Measurements from ENCODE around the gene SVIP. TPM values are rescaled to one million over a fixed set of nuclear protein-coding genes. Genes with fewer than 3 reads are reported as not detected.
A peak's percentile ranks its signal among the peaks of the same experiment; 100 is the strongest.

The SVIP gene
- total RNA-seq, result 10 to 100 TPM; 12.9 to 13.5 TPM
- long read RNA-seq, donor 1, full-length matches to known transcripts, result 5 of 8 reads
- long read RNA-seq, donor 1, partial matches to known transcripts, result 2 of 8 reads
- long read RNA-seq, donor 1, other reads (novel, unspliced or antisense), result 1 of 8 reads
- long read RNA-seq, donor 2, full-length matches to known transcripts, result 3 of 3 reads
- long read RNA-seq, donor 2, partial matches to known transcripts, result 0 of 3 reads
- long read RNA-seq, donor 2, other reads (novel, unspliced or antisense), result 0 of 3 reads

DNA sequence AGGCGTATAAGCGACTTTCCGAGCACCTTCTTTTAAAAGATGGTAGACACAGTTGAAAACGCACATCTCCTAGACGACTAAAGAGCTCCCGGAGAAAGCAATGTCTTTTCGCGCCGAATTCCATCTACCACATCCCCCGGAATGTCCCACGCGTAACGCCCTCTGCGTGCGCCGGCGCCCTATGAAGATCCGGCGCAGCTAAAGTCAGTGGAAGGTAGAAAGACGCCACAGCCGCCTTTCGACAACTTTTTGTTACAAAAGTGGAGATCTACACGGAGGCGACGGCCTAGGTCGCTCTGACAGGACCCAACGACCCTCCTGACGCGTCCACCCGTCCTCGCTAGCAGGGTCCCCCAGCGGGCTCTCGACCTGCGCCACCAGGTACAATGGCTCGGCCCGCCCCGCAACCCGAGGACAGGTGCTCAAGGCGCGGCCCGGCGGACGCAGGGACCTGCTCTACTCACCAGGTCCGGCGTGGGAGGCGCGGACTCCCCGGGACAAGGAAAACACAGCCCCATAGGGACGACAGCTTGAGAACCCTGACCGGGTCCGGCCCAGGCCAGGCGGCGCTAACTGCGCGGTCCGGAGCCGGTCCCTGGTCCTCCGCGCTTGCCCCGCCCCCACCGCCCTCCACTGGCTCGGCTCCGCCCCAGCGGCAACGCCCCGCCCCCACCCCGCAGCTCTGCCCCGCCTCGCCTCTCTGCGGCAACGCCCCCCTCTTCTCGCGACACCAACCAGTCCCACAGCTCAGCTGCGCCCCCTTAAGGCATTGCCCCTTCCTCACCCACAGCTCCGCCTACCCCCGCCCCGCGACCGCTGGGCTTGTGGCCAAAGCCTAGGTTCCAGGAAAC lies at the start of gene SVIP:
Gene SVIP (minus strand): TSS at position 571 of the 851 bp plus-strand sequence. CDS start 53 bp downstream, at position 518.
- DNase-seq (ENCODE audit: low spot score), result peak; percentile 97
- intact Hi-C loops (cut with DNase I), result no loop called here

- DNase-seq (ENCODE audit: low spot score), result no peak
- intact Hi-C loops (cut with DNase I), result no loop called here
Observed at GRCh38 chr11:22878604-22879003, 49.0 kb upstream of the SVIP start.

- no peak for DNase-seq (ENCODE audit: low spot score)
- intact Hi-C loops (cut with DNase I), result no loop called here
Observed at GRCh38 chr11:22878039-22878438, 48.4 kb upstream of the SVIP start.

DNA sequence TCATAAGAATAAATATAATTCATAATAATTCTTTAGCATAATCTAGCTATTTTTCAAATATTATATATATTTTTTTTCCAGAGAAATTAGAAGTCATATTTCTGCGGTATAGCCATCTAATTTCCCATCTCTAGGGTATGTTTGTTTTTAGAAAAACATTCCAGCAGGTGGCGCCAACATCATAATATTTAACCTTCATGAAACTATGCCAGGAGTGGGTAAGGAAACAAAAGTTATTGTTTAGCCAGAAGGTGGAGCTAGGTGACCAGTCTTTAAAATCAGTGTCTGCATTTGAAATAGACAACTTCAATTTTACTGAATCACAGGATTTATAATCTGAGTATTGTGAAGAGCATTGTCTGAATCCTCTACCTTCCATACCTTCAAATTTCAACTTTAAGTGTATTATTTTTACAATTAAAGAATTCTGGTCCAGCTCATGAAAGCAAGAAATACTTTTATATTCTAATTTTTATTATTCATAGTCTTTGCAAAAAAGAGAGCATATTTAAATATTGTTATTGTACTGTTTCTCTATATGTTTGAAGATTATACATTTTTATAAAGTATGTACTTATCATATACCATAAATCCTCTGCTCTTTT lies 46.4 kb upstream of the SVIP start:
- intact Hi-C loops (cut with DNase I), result no loop called here
- no peak for DNase-seq (ENCODE audit: low spot score)

- intact Hi-C loops (cut with DNase I), result no loop called here
- DNase-seq (ENCODE audit: low spot score), result no peak
Observed at GRCh38 chr11:22869325-22869724, 39.7 kb upstream of the SVIP start.

- intact Hi-C loops (cut with DNase I), result no loop called here
- peak; percentile 67 for DNase-seq (ENCODE audit: low spot score)
Observed at GRCh38 chr11:22860241-22860640, 30.6 kb upstream of the SVIP start, which contains the start of gene CCDC179. Gene CCDC179, minus strand, starts transcription at chr11:22860474. Its CDS starts 53 bp downstream, at chr11:22860421.

GRCh38 chr11:22859756-22860155 lies 30.2 kb upstream of the SVIP start:
- intact Hi-C loops (cut with DNase I), result no loop called here

DNA sequence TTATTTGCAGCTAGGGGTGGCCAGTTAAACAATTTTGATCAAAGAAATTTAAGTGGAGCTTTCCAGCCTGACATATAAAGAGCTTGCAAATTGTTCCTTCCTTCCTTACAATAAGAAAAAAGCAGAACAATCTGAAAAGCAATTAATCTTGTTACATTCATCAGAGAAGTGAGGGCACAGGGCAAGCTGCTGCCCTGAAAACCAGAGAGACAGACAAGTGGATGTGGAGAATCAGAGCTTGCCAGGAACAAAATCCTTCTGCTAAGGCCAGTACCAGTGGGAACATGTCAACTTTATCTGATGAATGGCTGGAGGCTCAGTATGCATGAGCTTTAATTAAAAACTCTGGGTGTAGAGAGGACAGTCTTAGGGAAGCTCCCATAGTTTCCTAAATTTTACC lies 21.9 kb upstream of the SVIP start:
- intact Hi-C loops (cut with DNase I), result no loop called here
- DNase-seq (ENCODE audit: low spot score), result no peak

More at GRCh38 chr11:22859756-22860155, 30.2 kb upstream of the SVIP start:
- no peak for DNase-seq (ENCODE audit: low spot score)

DNA sequence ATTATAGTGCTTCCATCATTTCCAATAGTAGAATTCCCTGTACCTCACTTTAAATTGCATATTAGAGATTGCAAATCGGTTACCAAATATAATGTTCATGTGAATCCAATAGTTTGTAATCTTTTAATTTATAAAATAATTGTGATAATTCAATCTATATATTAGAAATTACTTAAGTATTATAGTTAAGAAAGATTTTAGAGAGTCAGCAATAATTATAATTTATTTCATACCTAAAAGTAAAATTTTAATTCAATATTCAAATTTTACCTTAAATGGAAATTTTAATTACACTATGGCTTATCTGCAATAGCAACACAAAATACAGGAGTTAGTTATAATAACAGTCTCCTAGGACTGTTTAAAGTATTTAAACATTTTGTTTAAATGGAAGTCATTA lies 17.1 kb upstream of the SVIP start:
- intact Hi-C loops (cut with DNase I), result no loop called here
- no peak for DNase-seq (ENCODE audit: low spot score)

- DNase-seq (ENCODE audit: low spot score), result no peak
- intact Hi-C loops (cut with DNase I), result no loop called here
Observed at GRCh38 chr11:22832315-22833015, 2.9 kb upstream of the SVIP start.

- intact Hi-C loops (cut with DNase I), result no loop called here
- no peak for DNase-seq (ENCODE audit: low spot score)
Observed at GRCh38 chr11:22830082-22830414, 447 bp upstream of the SVIP start.

DNA sequence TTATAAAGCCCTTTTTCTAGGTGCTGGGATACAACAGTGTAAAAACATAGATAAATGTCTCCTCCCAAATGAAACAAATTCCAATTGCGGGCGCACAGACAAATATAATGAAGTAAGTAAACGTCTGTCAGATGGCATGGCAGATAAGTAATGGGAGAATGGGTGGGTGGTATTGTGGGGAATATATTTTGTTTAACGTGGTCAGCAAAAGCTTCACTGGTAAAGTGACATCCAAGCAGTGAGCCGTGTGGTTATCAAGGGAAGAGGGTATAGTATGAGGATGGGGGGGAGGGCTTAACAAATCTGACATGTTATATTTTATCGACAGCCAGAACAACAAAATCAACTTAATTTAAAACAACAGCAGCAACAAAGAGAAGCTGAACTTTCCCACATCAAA lies 1.2 kb downstream of the SVIP start:
- no peak for DNase-seq (ENCODE audit: low spot score)

GRCh38 chr11:22822203-22822602 lies 7.4 kb downstream of the SVIP start:
- no peak for DNase-seq (ENCODE audit: low spot score)
- intact Hi-C loops (cut with DNase I), result no loop called here

More for the DNA sequence above, 1.2 kb downstream of the SVIP start:
- intact Hi-C loops (cut with DNase I), result no loop called here

DNA sequence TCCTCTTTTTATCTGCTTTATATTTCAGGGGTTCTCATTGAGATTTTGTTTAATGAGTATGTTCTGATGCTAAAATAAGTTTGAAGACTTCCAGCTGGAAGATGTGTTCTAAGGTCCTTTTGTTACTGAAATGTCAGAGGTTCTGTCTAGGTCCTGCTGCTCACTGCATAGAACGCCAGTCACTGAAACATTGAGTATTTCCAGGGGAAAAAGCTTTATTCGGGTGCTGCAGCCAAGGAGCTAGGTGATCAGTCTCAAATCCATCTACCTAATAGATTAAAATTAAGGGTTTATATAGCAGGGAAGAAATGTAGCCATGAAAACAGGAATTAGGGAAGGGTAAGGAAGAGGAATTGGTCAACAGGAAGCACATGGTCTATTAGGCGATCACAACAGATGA lies 19.7 kb downstream of the SVIP start:
- no peak for DNase-seq (ENCODE audit: low spot score)
- intact Hi-C loops (cut with DNase I), result no loop called here

GRCh38 chr11:22808571-22809197 lies 20.9 kb downstream of the SVIP start:
- intact Hi-C loops (cut with DNase I), result no loop called here
- no peak for DNase-seq (ENCODE audit: low spot score)

GRCh38 chr11:22807855-22808570 lies 21.6 kb downstream of the SVIP start:
- DNase-seq (ENCODE audit: low spot score), result no peak
- intact Hi-C loops (cut with DNase I), result no loop called here

DNA sequence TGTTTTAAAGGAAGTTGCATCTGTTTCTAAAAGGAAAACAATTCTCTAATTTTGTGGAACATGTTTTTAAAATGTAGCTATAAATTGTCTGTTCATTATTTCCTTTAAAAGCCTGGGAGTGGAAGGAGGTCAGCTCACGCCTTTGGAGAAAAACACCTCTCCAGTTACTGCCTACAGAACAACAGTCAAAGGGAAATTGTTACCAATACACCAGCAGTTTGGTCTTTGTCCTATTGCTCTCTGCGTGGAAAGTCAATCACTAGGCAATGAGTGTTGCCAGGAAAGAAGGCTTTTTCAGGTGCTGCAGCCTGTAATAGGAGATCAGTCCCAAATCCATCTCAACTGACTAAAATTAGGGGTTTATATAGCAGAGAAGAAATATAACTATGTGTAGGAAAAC lies 22.2 kb downstream of the SVIP start:
- DNase-seq (ENCODE audit: low spot score), result no peak
- intact Hi-C loops (cut with DNase I), result no loop called here

DNA sequence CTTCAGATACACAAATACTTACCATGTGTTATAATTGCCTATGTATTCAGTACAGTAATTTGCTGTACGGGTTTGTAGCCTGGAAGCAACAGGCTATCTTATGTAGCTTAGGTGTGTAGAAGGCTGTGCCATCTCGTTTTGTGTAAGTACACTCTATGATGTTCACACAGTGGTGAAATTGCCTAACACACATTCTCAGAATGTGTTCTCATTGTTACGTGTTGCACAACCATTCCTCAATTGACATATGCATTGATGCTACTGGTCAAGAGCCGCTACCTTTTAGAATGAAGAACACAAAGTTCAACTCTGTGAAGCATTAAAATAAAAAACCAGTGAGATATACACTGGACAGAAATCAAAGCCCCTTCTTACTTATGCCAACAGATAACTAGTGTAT lies 26.7 kb downstream of the SVIP start:
- intact Hi-C loops (cut with DNase I), result no loop called here
- no peak for DNase-seq (ENCODE audit: low spot score)

- intact Hi-C loops (cut with DNase I), result no loop called here
- no peak for DNase-seq (ENCODE audit: low spot score)
Observed at GRCh38 chr11:22800482-22800881, 29.1 kb downstream of the SVIP start.
